DND-41 (cell line): ENCODE results near the gene ZNF212.

Experiments
- EZH2 ChIP-seq: IDR thresholded peaks from 3 replicates; pipeline ENCODE4 v1.6.1; 2012; ENCODE audit warnings: borderline replicate concordance, low read depth, mild to moderate bottlenecking, moderate library complexity, low read length, inconsistent platforms; ENCODE audit not compliant: severe bottlenecking
- TF ChIP-seq, protein P1 (sequence below): IDR thresholded peaks from 2 replicates; pipeline ENCODE4 v1.5.1; 2012; ENCODE audit warnings: borderline replicate concordance, low read length, moderate library complexity, mild to moderate bottlenecking; ENCODE audit not compliant: poor library complexity, severe bottlenecking; ENCODE audit errors: extremely low read depth

DNA sequence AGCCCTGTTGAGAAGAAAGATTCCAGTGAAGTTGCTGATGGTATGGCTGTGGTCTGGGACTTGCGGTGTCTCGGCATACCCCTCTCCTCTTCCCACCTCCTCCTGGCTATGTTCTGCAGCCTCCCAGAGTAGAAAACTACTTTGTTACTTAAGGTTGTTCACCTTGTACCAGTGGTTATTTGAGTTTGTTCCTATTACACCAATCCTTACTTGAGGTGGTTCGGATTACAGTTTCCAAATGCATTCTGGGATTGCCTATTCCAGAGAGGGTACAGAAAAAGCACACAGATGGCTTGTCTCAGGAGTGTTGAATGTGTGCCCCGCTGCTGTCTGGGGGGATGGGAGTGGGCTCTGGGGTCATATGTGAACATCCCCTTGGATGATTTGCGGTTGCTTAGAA, 15.7 kb downstream of the ZNF212 start:
- TF ChIP-seq, protein P1, sequence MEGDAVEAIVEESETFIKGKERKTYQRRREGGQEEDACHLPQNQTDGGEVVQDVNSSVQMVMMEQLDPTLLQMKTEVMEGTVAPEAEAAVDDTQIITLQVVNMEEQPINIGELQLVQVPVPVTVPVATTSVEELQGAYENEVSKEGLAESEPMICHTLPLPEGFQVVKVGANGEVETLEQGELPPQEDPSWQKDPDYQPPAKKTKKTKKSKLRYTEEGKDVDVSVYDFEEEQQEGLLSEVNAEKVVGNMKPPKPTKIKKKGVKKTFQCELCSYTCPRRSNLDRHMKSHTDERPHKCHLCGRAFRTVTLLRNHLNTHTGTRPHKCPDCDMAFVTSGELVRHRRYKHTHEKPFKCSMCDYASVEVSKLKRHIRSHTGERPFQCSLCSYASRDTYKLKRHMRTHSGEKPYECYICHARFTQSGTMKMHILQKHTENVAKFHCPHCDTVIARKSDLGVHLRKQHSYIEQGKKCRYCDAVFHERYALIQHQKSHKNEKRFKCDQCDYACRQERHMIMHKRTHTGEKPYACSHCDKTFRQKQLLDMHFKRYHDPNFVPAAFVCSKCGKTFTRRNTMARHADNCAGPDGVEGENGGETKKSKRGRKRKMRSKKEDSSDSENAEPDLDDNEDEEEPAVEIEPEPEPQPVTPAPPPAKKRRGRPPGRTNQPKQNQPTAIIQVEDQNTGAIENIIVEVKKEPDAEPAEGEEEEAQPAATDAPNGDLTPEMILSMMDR, result no peak
- TF ChIP-seq EZH2, result no peak
